Ishikawa (cell line): Measurements from ENCODE around the gene NT5C2.

Experiments
- CEBPB ChIP-seq: IDR thresholded peaks from 2 replicates; pipeline ENCODE4 v1.6.1; 2012
- EP300 ChIP-seq: IDR thresholded peaks from 2 replicates; pipeline ENCODE4 v1.6.1; 2012; ENCODE audit warnings: borderline replicate concordance
- FOXM1 ChIP-seq: IDR thresholded peaks from 2 replicates; pipeline ENCODE4 v1.6.1; 2012; ENCODE audit warnings: low read depth, borderline replicate concordance
- RAD21 ChIP-seq: IDR thresholded peaks from 2 replicates; pipeline ENCODE4 v1.6.1; 2012; ENCODE audit warnings: low read depth
- TF ChIP-seq, protein P1 (sequence below): IDR thresholded peaks from 2 replicates; pipeline ENCODE4 v1.6.1; 2012
- TF ChIP-seq, protein P2 (sequence below): IDR thresholded peaks from 2 replicates; pipeline ENCODE4 v1.6.1; 2012; ENCODE audit warnings: low read depth, mild to moderate bottlenecking

DNA sequence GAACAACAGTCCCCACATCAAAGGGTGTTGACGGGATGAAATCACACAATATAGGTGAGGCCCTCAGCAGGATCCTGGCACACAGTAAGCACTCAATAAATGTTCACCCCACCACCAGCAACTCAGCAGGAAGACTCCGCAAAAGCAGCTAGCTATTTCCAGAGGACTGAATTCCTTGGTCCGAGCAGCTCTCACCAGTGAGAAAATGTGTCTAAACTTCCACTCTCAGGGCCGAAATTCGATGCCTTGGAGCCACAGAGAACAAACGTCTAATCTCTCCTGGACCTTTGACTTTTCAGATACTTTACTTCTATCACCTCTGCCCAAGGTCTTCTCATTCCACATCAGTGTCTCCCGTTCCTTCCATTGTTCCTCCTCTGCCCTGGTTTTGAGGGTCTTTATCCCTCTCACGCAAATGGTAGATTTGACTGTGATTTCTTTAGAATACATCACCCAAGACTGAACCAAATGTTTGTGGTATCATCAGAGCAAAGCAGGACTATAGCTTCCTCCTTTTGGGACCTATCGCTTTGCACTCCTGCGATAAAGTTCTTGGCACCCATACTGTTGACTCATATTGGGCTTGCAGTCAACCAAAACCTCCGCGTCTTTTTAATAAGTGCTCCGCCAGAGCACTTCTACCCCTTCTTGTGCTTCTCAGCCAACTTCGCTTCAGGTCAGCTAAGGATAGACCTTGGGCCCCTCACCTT, 903 bp upstream of the NT5C2 start:
- TF ChIP-seq CEBPB: no peak
- TF ChIP-seq, protein P1, sequence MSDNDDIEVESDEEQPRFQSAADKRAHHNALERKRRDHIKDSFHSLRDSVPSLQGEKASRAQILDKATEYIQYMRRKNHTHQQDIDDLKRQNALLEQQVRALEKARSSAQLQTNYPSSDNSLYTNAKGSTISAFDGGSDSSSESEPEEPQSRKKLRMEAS: 0 out of 2 replicates have a peak, but pooled peaks have one; percentile 19
- TF ChIP-seq RAD21: no peak
- TF ChIP-seq EP300: no peak
- TF ChIP-seq, protein P2, sequence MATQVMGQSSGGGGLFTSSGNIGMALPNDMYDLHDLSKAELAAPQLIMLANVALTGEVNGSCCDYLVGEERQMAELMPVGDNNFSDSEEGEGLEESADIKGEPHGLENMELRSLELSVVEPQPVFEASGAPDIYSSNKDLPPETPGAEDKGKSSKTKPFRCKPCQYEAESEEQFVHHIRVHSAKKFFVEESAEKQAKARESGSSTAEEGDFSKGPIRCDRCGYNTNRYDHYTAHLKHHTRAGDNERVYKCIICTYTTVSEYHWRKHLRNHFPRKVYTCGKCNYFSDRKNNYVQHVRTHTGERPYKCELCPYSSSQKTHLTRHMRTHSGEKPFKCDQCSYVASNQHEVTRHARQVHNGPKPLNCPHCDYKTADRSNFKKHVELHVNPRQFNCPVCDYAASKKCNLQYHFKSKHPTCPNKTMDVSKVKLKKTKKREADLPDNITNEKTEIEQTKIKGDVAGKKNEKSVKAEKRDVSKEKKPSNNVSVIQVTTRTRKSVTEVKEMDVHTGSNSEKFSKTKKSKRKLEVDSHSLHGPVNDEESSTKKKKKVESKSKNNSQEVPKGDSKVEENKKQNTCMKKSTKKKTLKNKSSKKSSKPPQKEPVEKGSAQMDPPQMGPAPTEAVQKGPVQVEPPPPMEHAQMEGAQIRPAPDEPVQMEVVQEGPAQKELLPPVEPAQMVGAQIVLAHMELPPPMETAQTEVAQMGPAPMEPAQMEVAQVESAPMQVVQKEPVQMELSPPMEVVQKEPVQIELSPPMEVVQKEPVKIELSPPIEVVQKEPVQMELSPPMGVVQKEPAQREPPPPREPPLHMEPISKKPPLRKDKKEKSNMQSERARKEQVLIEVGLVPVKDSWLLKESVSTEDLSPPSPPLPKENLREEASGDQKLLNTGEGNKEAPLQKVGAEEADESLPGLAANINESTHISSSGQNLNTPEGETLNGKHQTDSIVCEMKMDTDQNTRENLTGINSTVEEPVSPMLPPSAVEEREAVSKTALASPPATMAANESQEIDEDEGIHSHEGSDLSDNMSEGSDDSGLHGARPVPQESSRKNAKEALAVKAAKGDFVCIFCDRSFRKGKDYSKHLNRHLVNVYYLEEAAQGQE: no peak
- TF ChIP-seq FOXM1: no peak
